ENCODE data around the gene LPGAT1.

Gene LPGAT1

DNA sequence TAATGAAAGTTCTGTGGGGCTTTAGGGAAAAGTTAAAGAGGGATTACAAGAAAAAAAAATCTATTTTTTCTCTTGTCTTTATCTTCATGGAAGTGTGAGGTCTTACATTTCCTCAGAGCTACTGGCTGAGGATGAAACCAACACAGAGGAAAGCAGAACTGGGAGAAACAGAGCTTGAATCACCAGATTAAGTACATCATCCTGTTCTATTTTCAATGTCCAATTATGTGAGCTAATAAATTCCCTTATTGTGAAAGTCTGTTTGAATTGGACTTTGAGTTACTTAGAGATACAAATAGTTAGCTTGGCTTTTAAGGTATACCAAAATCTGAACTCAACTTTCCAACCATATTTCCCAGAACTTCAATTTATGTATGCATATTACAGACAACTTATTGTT, 69.2 kb downstream of the LPGAT1 start:
- Histone ChIP-seq H3K9me3 (ENCODE audit: control insufficient read depth in 1 of 2, low read length in 2 of 2) (peaks cover 4 to 6% of the 10 kb centered on the region in 2 donors), H3K4me1 (ENCODE audit: control insufficient read depth in 1 of 2, insufficient read depth in 2 of 2, low read length in 2 of 2) (no peaks in the 10 kb centered on the region), H3K27me3 (ENCODE audit: low read depth, low read length) (no peaks in the 10 kb centered on the region), H3K4me3 (ENCODE audit: low read depth in 1 of 2, low read length in 2 of 2) (no peak overlapping the region), H3K36me3 (ENCODE audit: control insufficient read depth in 1 of 2, insufficient read depth in 2 of 2, low read length in 2 of 2) (peaks cover 7 to 18% of the 10 kb centered on the region in 2 donors), H3K27ac (ENCODE audit: low read length) (no peak overlapping the region)

GRCh38 chr1:211756471-211757020, 74.0 kb downstream of the LPGAT1 start:
- Histone ChIP-seq H3K27me3 (ENCODE audit: low read depth, low read length) (no peaks in the 10 kb centered on the region), H3K4me1 (ENCODE audit: control insufficient read depth in 1 of 2, insufficient read depth in 2 of 2, low read length in 2 of 2) (no peaks in the 10 kb centered on the region), H3K27ac (ENCODE audit: low read length) (no peak overlapping the region), H3K9me3 (ENCODE audit: control insufficient read depth in 1 of 2, low read length in 2 of 2) (peaks cover 4 to 6% of the 10 kb centered on the region in 2 donors), H3K36me3 (ENCODE audit: control insufficient read depth in 1 of 2, insufficient read depth in 2 of 2, low read length in 2 of 2) (peaks cover 15% of the 10 kb centered on the region in 2 donors), H3K4me3 (ENCODE audit: low read depth in 1 of 2, low read length in 2 of 2) (no peak overlapping the region)

DNA sequence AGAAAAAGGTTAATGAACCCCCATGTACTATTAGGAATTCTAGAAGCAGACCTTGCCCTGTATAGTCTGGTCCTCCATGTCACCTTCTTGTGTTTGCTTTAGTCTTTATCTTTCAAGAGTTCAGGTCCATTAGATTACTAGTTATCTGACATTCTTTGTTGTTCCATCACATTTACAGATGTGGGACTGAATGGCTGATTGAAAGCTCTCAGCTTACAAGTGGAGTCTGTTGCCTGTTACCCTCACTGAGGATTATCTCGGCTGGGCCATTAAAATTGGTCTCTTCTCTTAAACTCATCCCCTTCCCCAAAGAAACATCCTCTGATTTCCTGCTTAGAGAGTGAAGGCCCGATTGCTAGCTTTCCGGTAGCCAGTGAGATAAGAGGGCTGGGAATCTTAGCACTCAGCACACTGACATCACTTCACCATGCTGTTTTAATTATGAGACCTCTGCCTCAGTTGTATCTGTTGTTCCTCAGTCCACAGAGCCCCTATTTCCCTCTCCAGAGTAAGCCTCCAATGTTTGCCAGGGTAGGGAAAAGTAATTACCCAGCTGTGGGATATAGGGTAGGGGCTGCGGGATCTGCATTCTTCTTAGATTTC, 76.8 kb downstream of the LPGAT1 start:
- no peak overlapping the region for H3K4me3 ChIP-seq (ENCODE audit: low read depth in 1 of 2, low read length in 2 of 2)
- H3K36me3 ChIP-seq (ENCODE audit: control insufficient read depth in 1 of 2, insufficient read depth in 2 of 2, low read length in 2 of 2), result peaks cover 25 to 26% of the 10 kb centered on the region in 2 donors
- H3K9me3 ChIP-seq (ENCODE audit: control insufficient read depth in 1 of 2, low read length in 2 of 2), result peaks cover 4 to 6% of the 10 kb centered on the region in 2 donors
- H3K27ac ChIP-seq (ENCODE audit: low read length), result no peak overlapping the region
- no peaks in the 10 kb centered on the region for H3K27me3 ChIP-seq (ENCODE audit: low read depth, low read length)
- no peaks in the 10 kb centered on the region for H3K4me1 ChIP-seq (ENCODE audit: control insufficient read depth in 1 of 2, insufficient read depth in 2 of 2, low read length in 2 of 2)

- Histone ChIP-seq H3K9me3 (ENCODE audit: control insufficient read depth in 1 of 2, low read length in 2 of 2) (peaks cover under 1 to 2% of the 10 kb centered on the region in 2 donors), H3K4me1 (ENCODE audit: control insufficient read depth in 1 of 2, insufficient read depth in 2 of 2, low read length in 2 of 2) (no peaks in the 10 kb centered on the region), H3K4me3 (ENCODE audit: low read depth in 1 of 2, low read length in 2 of 2) (no peak overlapping the region), H3K36me3 (ENCODE audit: control insufficient read depth in 1 of 2, insufficient read depth in 2 of 2, low read length in 2 of 2) (peaks cover 24 to 26% of the 10 kb centered on the region in 2 donors), H3K27me3 (ENCODE audit: low read depth, low read length) (no peaks in the 10 kb centered on the region), H3K27ac (ENCODE audit: low read length) (no peak overlapping the region)
These were observed 77.5 kb downstream of the LPGAT1 start for GRCh38 chr1:211752951-211753486.

DNA sequence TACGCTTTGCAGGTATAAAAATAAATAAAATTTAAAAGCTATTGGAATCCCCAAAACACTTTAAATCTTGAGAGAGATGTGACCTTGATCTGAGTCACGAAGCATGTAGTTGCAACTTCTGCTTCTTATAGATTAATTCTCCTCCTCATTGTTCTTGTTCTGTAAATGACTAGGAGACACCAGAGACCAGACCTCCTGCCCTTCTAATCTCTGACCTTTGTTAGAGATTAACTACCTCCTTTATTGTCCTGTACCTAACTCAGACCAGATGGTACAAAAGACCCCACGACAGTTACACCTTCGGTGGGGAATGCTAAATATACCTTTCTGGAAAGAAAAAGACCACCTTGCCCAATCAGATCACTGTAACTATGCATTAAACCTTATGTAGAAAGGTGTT, 78.2 kb downstream of the LPGAT1 start:
- Histone ChIP-seq H3K27me3 (ENCODE audit: low read depth, low read length) (no peaks in the 10 kb centered on the region), H3K4me1 (ENCODE audit: control insufficient read depth in 1 of 2, insufficient read depth in 2 of 2, low read length in 2 of 2) (no peaks in the 10 kb centered on the region), H3K9me3 (ENCODE audit: control insufficient read depth in 1 of 2, low read length in 2 of 2) (no peaks in the 10 kb centered on the region), H3K4me3 (ENCODE audit: low read depth in 1 of 2, low read length in 2 of 2) (no peak overlapping the region), H3K36me3 (ENCODE audit: control insufficient read depth in 1 of 2, insufficient read depth in 2 of 2, low read length in 2 of 2) (peaks cover 25 to 30% of the 10 kb centered on the region in 2 donors), H3K27ac (ENCODE audit: low read length) (no peak overlapping the region)

DNA sequence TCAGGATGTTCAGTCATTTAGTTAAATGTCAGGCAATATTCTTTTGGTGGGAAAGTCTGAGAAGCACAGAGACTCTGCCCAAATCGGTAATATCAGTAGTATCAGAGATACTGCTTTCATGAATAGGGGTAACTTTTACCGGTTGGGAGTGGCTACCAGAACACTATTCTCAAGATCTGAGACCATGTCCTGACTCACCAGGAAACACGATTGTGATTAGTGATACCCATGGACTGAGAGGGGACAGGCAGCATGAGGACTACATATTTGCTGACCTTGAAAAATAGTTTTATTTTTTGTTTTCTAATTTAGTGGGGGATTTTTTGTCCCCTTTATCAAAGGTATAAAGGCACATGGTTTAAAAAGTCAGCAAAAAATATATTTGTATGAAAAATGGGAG, 79.1 kb downstream of the LPGAT1 start:
- H3K27me3 ChIP-seq (ENCODE audit: low read depth, low read length), result no peaks in the 10 kb centered on the region
- no peaks in the 10 kb centered on the region for H3K4me1 ChIP-seq (ENCODE audit: control insufficient read depth in 1 of 2, insufficient read depth in 2 of 2, low read length in 2 of 2)
- H3K36me3 ChIP-seq (ENCODE audit: control insufficient read depth in 1 of 2, insufficient read depth in 2 of 2, low read length in 2 of 2), result peaks cover 24 to 34% of the 10 kb centered on the region in 2 donors
- H3K27ac ChIP-seq (ENCODE audit: low read length), result no peak overlapping the region
- no peak overlapping the region for H3K4me3 ChIP-seq (ENCODE audit: low read depth in 1 of 2, low read length in 2 of 2)
- H3K9me3 ChIP-seq (ENCODE audit: control insufficient read depth in 1 of 2, low read length in 2 of 2), result no peaks in the 10 kb centered on the region

DNA sequence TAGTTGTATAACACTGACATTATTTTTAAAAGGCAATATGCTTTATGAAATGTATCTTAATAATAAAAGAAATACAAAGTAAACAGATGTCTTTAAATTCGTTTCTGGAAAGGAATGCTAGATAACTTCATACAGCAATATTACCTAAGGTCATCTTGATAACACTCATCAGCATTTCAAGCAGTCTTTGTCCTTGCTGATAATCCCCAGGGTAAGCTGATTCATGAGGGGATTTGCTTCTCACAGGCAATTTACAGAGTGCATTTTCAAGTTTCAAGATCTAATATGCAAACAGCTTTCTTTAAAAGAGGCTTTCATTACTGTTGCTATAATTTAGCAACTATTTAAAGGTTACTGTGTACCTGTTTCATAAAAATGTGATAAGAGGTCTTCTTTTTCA, 80.0 kb downstream of the LPGAT1 start:
- no peak overlapping the region for H3K27ac ChIP-seq (ENCODE audit: low read length)
- H3K36me3 ChIP-seq (ENCODE audit: control insufficient read depth in 1 of 2, insufficient read depth in 2 of 2, low read length in 2 of 2), result peaks cover 24 to 34% of the 10 kb centered on the region in 2 donors

DNA sequence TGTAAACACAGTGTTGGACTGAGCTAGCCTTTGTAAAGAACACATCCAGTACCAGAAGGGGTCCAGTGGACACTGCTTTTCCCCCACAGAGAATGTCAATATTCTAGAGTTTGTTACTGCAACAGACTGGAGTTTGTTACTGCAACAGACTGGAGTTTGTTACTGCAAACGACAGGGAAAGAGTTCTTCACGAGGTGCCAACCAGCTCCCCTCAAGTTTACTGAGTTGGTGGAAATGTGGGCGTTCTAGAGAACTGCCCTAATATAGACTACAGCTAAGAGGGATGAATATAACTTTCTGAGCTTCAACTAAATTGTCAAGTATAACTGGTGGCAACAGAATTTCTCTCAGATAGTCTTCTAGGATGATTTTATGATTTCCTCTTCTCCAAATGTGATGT, 81.3 kb downstream of the LPGAT1 start:
- H3K36me3 ChIP-seq (ENCODE audit: control insufficient read depth in 1 of 2, insufficient read depth in 2 of 2, low read length in 2 of 2), result peaks cover 21 to 34% of the 10 kb centered on the region in 2 donors
- H3K9me3 ChIP-seq (ENCODE audit: control insufficient read depth in 1 of 2, low read length in 2 of 2), result no peaks in the 10 kb centered on the region
- H3K4me1 ChIP-seq (ENCODE audit: control insufficient read depth in 1 of 2, insufficient read depth in 2 of 2, low read length in 2 of 2), result no peaks in the 10 kb centered on the region
- no peak overlapping the region for H3K4me3 ChIP-seq (ENCODE audit: low read depth in 1 of 2, low read length in 2 of 2)
- no peaks in the 10 kb centered on the region for H3K27me3 ChIP-seq (ENCODE audit: low read depth, low read length)
- no peak overlapping the region for H3K27ac ChIP-seq (ENCODE audit: low read length)

More for the DNA sequence above, 80.0 kb downstream of the LPGAT1 start:
- no peaks in the 10 kb centered on the region for H3K4me1 ChIP-seq (ENCODE audit: control insufficient read depth in 1 of 2, insufficient read depth in 2 of 2, low read length in 2 of 2)
- no peaks in the 10 kb centered on the region for H3K27me3 ChIP-seq (ENCODE audit: low read depth, low read length)
- H3K4me3 ChIP-seq (ENCODE audit: low read depth in 1 of 2, low read length in 2 of 2), result no peak overlapping the region
- no peaks in the 10 kb centered on the region for H3K9me3 ChIP-seq (ENCODE audit: control insufficient read depth in 1 of 2, low read length in 2 of 2)

- no peaks in the 10 kb centered on the region for H3K4me1 ChIP-seq (ENCODE audit: control insufficient read depth in 1 of 2, insufficient read depth in 2 of 2, low read length in 2 of 2)
- H3K27me3 ChIP-seq (ENCODE audit: low read depth, low read length), result no peaks in the 10 kb centered on the region
- H3K36me3 ChIP-seq (ENCODE audit: control insufficient read depth in 1 of 2, insufficient read depth in 2 of 2, low read length in 2 of 2), result peaks cover 17 to 34% of the 10 kb centered on the region in 2 donors
- H3K9me3 ChIP-seq (ENCODE audit: control insufficient read depth in 1 of 2, low read length in 2 of 2), result no peaks in the 10 kb centered on the region
- H3K27ac ChIP-seq (ENCODE audit: low read length), result no peak overlapping the region
- no peak overlapping the region for H3K4me3 ChIP-seq (ENCODE audit: low read depth in 1 of 2, low read length in 2 of 2)
These were observed 81.8 kb downstream of the LPGAT1 start for GRCh38 chr1:211748810-211749209.

- Histone ChIP-seq H3K36me3 (ENCODE audit: control insufficient read depth in 1 of 2, insufficient read depth in 2 of 2, low read length in 2 of 2) (peaks cover 4 to 11% of the 10 kb centered on the region in 2 donors), H3K9me3 (ENCODE audit: control insufficient read depth in 1 of 2, low read length in 2 of 2) (no peaks in the 10 kb centered on the region), H3K4me1 (ENCODE audit: control insufficient read depth in 1 of 2, insufficient read depth in 2 of 2, low read length in 2 of 2) (peaks cover 0 to under 1% of the 10 kb centered on the region in 2 donors), H3K27ac (ENCODE audit: low read length) (no peak overlapping the region), H3K4me3 (ENCODE audit: low read depth in 1 of 2, low read length in 2 of 2) (no peak overlapping the region), H3K27me3 (ENCODE audit: low read depth, low read length) (no peaks in the 10 kb centered on the region)
These were observed 87.6 kb downstream of the LPGAT1 start for GRCh38 chr1:211742889-211743529.

DNA sequence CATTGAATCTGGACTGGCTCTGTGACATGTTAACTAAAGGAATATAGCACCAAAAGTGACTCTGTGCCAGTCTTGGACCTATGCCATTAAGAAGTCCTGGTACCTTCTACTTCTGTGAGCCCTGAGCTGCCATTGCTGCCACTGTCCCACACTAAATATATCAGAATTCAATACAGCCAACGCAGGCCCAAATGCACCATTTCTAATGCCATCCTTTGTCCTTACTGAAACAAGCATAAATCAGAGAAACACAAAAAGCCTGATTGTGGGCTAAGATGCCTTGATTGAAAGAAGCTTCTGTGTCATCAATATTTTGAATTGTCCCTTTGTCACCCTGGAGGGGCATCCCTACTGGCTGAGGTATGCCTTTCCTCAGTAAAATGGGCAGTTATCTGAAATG, 88.3 kb downstream of the LPGAT1 start:
- Histone ChIP-seq H3K4me3 (ENCODE audit: low read depth in 1 of 2, low read length in 2 of 2) (no peak overlapping the region), H3K27me3 (ENCODE audit: low read depth, low read length) (no peaks in the 10 kb centered on the region), H3K36me3 (ENCODE audit: control insufficient read depth in 1 of 2, insufficient read depth in 2 of 2, low read length in 2 of 2) (peaks cover under 1 to 4% of the 10 kb centered on the region in 2 donors), H3K27ac (ENCODE audit: low read length) (no peak overlapping the region), H3K4me1 (ENCODE audit: control insufficient read depth in 1 of 2, insufficient read depth in 2 of 2, low read length in 2 of 2) (peaks cover 0 to 5% of the 10 kb centered on the region in 2 donors), H3K9me3 (ENCODE audit: control insufficient read depth in 1 of 2, low read length in 2 of 2) (no peaks in the 10 kb centered on the region)
